K562 (cell line): ENCODE results near the gene CNPY2. TPM values are rescaled to one million over a fixed set of nuclear protein-coding genes. Genes with fewer than 3 reads are reported as not detected.
A peak's percentile ranks its signal among the peaks of the same experiment; 100 is the strongest.

ENCODE experiments used
- ATAC-seq: fragments of 200-7000 bp; cut with Tn5 transposase; 3 replicates; pipeline ENCODE4 v1.9.1; 2020; ENCODE audit warnings: moderate library complexity
- BruUV-seq: library from RNA; stranded (reverse); fragments of 400-500 nt; replicated peaks from 2 replicates; lab custom pipeline; 2021; lab: Mats Ljungman, UMichigan
- CTCF ChIA-PET: fragments of 300-600 bp; formaldehyde crosslinking; extraction: SDS; loops from one replicate; lab custom pipeline; 2021; ENCODE audit warnings: low intra/inter-chr PET ratio; lab: Yijun Ruan, JAX
- POLR2A ChIA-PET: fragments of 300-600, 350-650 bp; sonication (Branson Sonifier 250); formaldehyde crosslinking; extraction: SDS; loops from one replicate; lab custom pipeline; 2021; ENCODE audit warnings: antibody characterized with exemption, inconsistent platforms; lab: Yijun Ruan, JAX
- DNase-seq, 4 experiments: peaks; one replicate each; pipeline versions ENCODE4 v3.0.0 to v3.0.0-alpha.2; 2011 to 2018; ENCODE audit warnings: low spot score in 3 of 4, mixed read lengths in 3 of 4; ENCODE audit errors: extremely low read depth in 1 of 4
- FAIRE-seq: peaks from 2 replicates; lab custom pipeline; 2011; peaks lifted over from hg19 to GRCh38; lab: Jason Lieb, UNC
- H2AFZ ChIP-seq: 2 replicates; pipeline ENCODE4 v1.6.0; 2011; ENCODE audit warnings: low read depth, low read length, control low read depth, inconsistent platforms
- H3K27ac ChIP-seq: fragments of 200-600 bp; 3 replicates; pipeline ENCODE4 v1.8.0; 2011; ENCODE audit warnings: low read depth, mild to moderate bottlenecking, control low read depth, inconsistent platforms, low read length, moderate library complexity, mixed read lengths; ENCODE audit errors: extremely low read depth
- H3K27me3 ChIP-seq, 2 experiments: fragments of 300-600 bp in 1 of 2; 2 replicates in 1 of 2; 3 replicates in 1 of 2; pipeline versions ENCODE4 v1.6.0 to v1.8.0; 2011; ENCODE audit warnings: inconsistent platforms in 2 of 2, low read length in 2 of 2, mild to moderate bottlenecking in 1 of 2, mixed read lengths in 1 of 2, moderate library complexity in 1 of 2; ENCODE audit not compliant: control insufficient read depth in 2 of 2, insufficient read depth in 2 of 2
- H3K36me3 ChIP-seq: fragments of 300-600 bp; 3 replicates; pipeline ENCODE4 v1.8.0; 2011; ENCODE audit warnings: mild to moderate bottlenecking, low read length, inconsistent platforms; ENCODE audit not compliant: control insufficient read depth, insufficient read depth
- H3K4me1 ChIP-seq, 2 experiments: fragments of 200-600 bp in 1 of 2; replicated peaks in 1 of 2; 2 replicates in 1 of 2; 3 replicates in 1 of 2; pipeline versions ENCODE4 v1.5.1 to v1.8.0; 2011; ENCODE audit warnings: inconsistent platforms in 2 of 2, low read length in 2 of 2, mild to moderate bottlenecking in 1 of 2, mixed read lengths in 1 of 2, moderate library complexity in 1 of 2; ENCODE audit not compliant: control insufficient read depth in 2 of 2, insufficient read depth in 2 of 2
- H3K4me2 ChIP-seq: 2 replicates; pipeline ENCODE4 v1.6.1; 2011; ENCODE audit warnings: low read length, control low read depth, inconsistent platforms, mixed read lengths; ENCODE audit not compliant: insufficient read depth
- H3K4me3 ChIP-seq: fragments of 200-600 bp; sonication (generic), shearing (Covaris generic); 2 replicates; pipeline ENCODE4 v1.5.1; 2016; ENCODE audit warnings: control low read depth, inconsistent platforms
- H3K79me2 ChIP-seq: fragments of 200-600 bp; 3 replicates; pipeline ENCODE4 v1.8.0; 2011; ENCODE audit warnings: low read length, inconsistent platforms; ENCODE audit not compliant: control insufficient read depth, insufficient read depth
- H3K9ac ChIP-seq, 2 experiments: 2 replicates each; pipeline versions ENCODE4 v1.6.0 to v1.6.1; 2011; ENCODE audit warnings: low read depth in 2 of 2, low read length in 2 of 2, control low read depth in 1 of 2, inconsistent platforms in 1 of 2, mild to moderate bottlenecking in 1 of 2, mixed read lengths in 1 of 2; ENCODE audit not compliant: insufficient read depth in 1 of 2
- H3K9me1 ChIP-seq: one replicate; pipeline ENCODE4 v1.6.0; 2011; ENCODE audit warnings: inconsistent platforms, mild to moderate bottlenecking, low read length, moderate library complexity; ENCODE audit not compliant: control insufficient read depth, insufficient read depth
- H3K9me3 ChIP-seq: replicated peaks from 2 replicates; pipeline ENCODE4 v1.5.1; 2011; ENCODE audit warnings: low read depth, low read length, inconsistent platforms; ENCODE audit not compliant: control insufficient read depth, insufficient read depth
- H4K20me1 ChIP-seq: replicated peaks from 2 replicates; pipeline ENCODE4 v1.6.1; 2011; ENCODE audit warnings: low read length, inconsistent platforms, mixed read lengths; ENCODE audit not compliant: control insufficient read depth, insufficient read depth
- GTF2E2 ChIP-seq: fragments of 200-800 bp; sonication (Bioruptor generic); IDR thresholded peaks from 2 replicates; pipeline ENCODE4 v1.6.1; 2016; ENCODE audit warnings: missing genetic modification characterization, missing compliant biosample characterization
- ILF3 ChIP-seq: fragments of 450-650 bp; IDR thresholded peaks from 2 replicates; pipeline ENCODE4 v1.6.1; 2018; ENCODE audit warnings: antibody characterized with exemption, mild to moderate bottlenecking, moderate library complexity, borderline replicate concordance
- NCOA2 ChIP-seq, 2 experiments: fragments of 450-650 bp; IDR thresholded peaks; 2 replicates each; pipeline ENCODE4 v1.6.1; 2018; ENCODE audit warnings: mild to moderate bottlenecking in 2 of 2, moderate library complexity in 1 of 2; ENCODE audit not compliant: partially characterized antibody in 2 of 2
- POLR3A ChIP-seq: IDR thresholded peaks from 2 replicates; pipeline ENCODE4 v1.6.1; 2011; ENCODE audit warnings: borderline replicate concordance, mild to moderate bottlenecking, moderate library complexity; ENCODE audit not compliant: insufficient read length, insufficient read depth; ENCODE audit errors: extremely low read depth
- RBFOX2 ChIP-seq: fragments of 200-400 bp; formaldehyde crosslinking; IDR thresholded peaks from 2 replicates; pipeline ENCODE4 v1.6.1; 2017; ENCODE audit warnings: low read depth, mild to moderate bottlenecking, low read length, moderate library complexity
- SNRNP70 ChIP-seq: fragments of 200-400 bp; formaldehyde crosslinking; optimal IDR thresholded peaks from 2 replicates; pipeline ENCODE3; 2017; ENCODE audit warnings: low read depth, low read length
- ZBTB49 ChIP-seq: sonication (generic); formaldehyde crosslinking; IDR thresholded peaks from 2 replicates; pipeline ENCODE4 v1.8.0; 2022; ENCODE audit warnings: missing genetic modification reagents, mild to moderate bottlenecking, borderline replicate concordance
- ZNF121 ChIP-seq: sonication (generic); formaldehyde crosslinking; conservative IDR thresholded peaks from 2 replicates; pipeline ENCODE4 v1.8.0; 2022; ENCODE audit warnings: missing genetic modification reagents
- ZNF282 ChIP-seq: sonication (generic); formaldehyde crosslinking; IDR thresholded peaks from 2 replicates; pipeline ENCODE4 v1.8.1; 2023; ENCODE audit warnings: missing genetic modification reagents
- WGBS: fragments of 100-300 bp; shearing (Covaris generic); methylation state at CpG from one replicate; pipeline ENCODE4 v1.1.6; 2016; ENCODE audit warnings: low coverage, mixed read lengths; ENCODE audit not compliant: insufficient coverage; ENCODE audit errors: missing lambda C conversion rate; 5-methylcytosine and 5-hydroxymethylcytosine counted together
- in situ Hi-C: fragments of 300-500 bp; cut with MboI; formaldehyde crosslinking; loops from 4 replicates; pipeline ENCODE4 v1.15.0; 2018; ENCODE audit warnings: inconsistent platforms, mixed read lengths
- intact Hi-C: fragments of 100-400 bp; cut with micrococcal nuclease; formaldehyde crosslinking; loops from 2 replicates; pipeline ENCODE4 v1.14.2; 2022
- polyA plus RNA-seq, 8 experiments: library from polyadenylated mRNA; depleted of rRNA in 4 of 8; stranded (reverse) in 5 of 8; unstranded in 3 of 8; fragments of >200 nt; fragmentation: Nextera tagmentation in 2 of 8; fragmentation: Illumina TruSeq in 1 of 8; extraction: Ambion mirVana in 2 of 8; extraction: Trizol in 1 of 8; gene quantifications; 2 replicates each; pipeline versions ENCODE4 v1.2.1 to v1.2.3, GENCODE V29; 2011 to 2014; ENCODE audit warnings: inconsistent platforms in 1 of 8, missing spikeins in 1 of 8
- total RNA-seq, 7 experiments: library from RNA; depleted of rRNA in 6 of 7; stranded (reverse); fragments of >200 nt in 6 of 7; fragmentation: Illumina TruSeq in 2 of 7; extraction: Trizol in 2 of 7; gene quantifications; 2 replicates each; pipeline versions ENCODE4 v1.2.1 to v1.2.3, GENCODE V29; 2011 to 2021; ENCODE audit warnings: low replicate concordance in 1 of 7

Gene CNPY2
- total and polyA plus RNA-seq, 9 of the 15 experiments (the other 6 are each of a cell fraction or from before 2014, with no cell fraction given): 33.8 to 190 (median 138) TPM

- TF ChIP-seq ZNF282 (no peak), SNRNP70 (no peak)
Measured at GRCh38 chr12:56358836-56359532, 43.2 kb upstream of the CNPY2 start (continued).

- H3K27ac ChIP-seq: no peak overlapping the region
- in situ Hi-C loops: no loop called here
- no peak for FAIRE-seq
Measured at GRCh38 chr12:56351325-56351724, 35.5 kb upstream of the CNPY2 start.

More at GRCh38 chr12:56351325-56351724, 35.5 kb upstream of the CNPY2 start:
- Histone ChIP-seq H3K79me2 (no peaks in the 10 kb centered on the region), H3K27me3 (no peaks in the 10 kb centered on the region), H3K9me3 (no peaks in the 10 kb centered on the region), H2AFZ (no peak overlapping the region), H3K36me3 (peaks cover 83% of the 10 kb centered on the region; the same call in 2 of the 3 replicates), H4K20me1 (no peaks in the 10 kb centered on the region), H3K4me2 (no peak overlapping the region), H3K9me1 (no peaks in the 10 kb centered on the region), H3K4me3 (no peak overlapping the region), H3K4me1 (no peaks in the 10 kb centered on the region; a peak in 1 of 5 replicates), H3K9ac (peak overlapping the region in 1 of 2 experiments; percentile 55; a peak in 1 of 4 replicates)
- WGBS: 47% methylated on average over 2 of the region's 2 CpGs
- no peak for ATAC-seq
- BruUV-seq: no TSS peak
- TF ChIP-seq ZNF121 (CRISPR knock-in tag) (no peak), RBFOX2 (no peak), GTF2E2 (tag) (no peak), POLR3A (no peak), NCOA2 (IDR thresholded peaks at IDR 0.05; ENCODE audit: partially characterized antibody in 2 of 2) (no peak), ILF3 (no peak), ZBTB49 (CRISPR knock-in tag) (no peak)
- ChIA-PET CTCF (no interaction called here), POLR2A (interaction anchor here (0.6 to 19.4 kb wide), 9 partner anchors 3 to 121 kb away, joined by 3 to 274 read pairs (median 3); partner anchors contain the start of genes APOF, IL23A, PAN2 and STAT2)
- DNase-seq: no peak
- intact Hi-C loops: no loop called here
